Measurements from ENCODE around the gene HSPB9.

The HSPB9 gene

GRCh38 chr17:42120770-42121769 is 1.5 kb upstream of the HSPB9 start, which contains the start of gene KAT2A:
Gene KAT2A, minus strand, starts transcription at chr17:42121367. Its CDS starts 63 bp downstream, at chr17:42121304.
- DNase-seq (ENCODE audit: low read depth) = no peak
- no peak for TF ChIP-seq CTCF (conservative IDR thresholded peaks at IDR 0.05; ENCODE audit: low read depth, low read length)
- H3K4me3 ChIP-seq (ENCODE audit: low read length) = peak within 1 kb of the TSS; percentile 48

GRCh38 chr17:42124256-42124655 is 1.7 kb downstream of the HSPB9 start:
- H3K4me3 ChIP-seq (ENCODE audit: low read length) = no peak overlapping the region
- DNase-seq (ENCODE audit: low read depth) = no peak
- TF ChIP-seq CTCF (conservative IDR thresholded peaks at IDR 0.05; ENCODE audit: low read depth, low read length) = no peak

- no peak for TF ChIP-seq CTCF (conservative IDR thresholded peaks at IDR 0.05; ENCODE audit: low read depth, low read length)
- H3K4me3 ChIP-seq (ENCODE audit: low read length) = no peak overlapping the region
- no peak for DNase-seq (ENCODE audit: low read depth)
Observed at GRCh38 chr17:42125565-42125964, 3.0 kb downstream of the HSPB9 start.

GRCh38 chr17:42126836-42127235 is 4.2 kb downstream of the HSPB9 start:
- no peak for TF ChIP-seq CTCF (conservative IDR thresholded peaks at IDR 0.05; ENCODE audit: low read depth, low read length)
- no peak overlapping the region for H3K4me3 ChIP-seq (ENCODE audit: low read length)
- no peak for DNase-seq (ENCODE audit: low read depth)

GRCh38 chr17:42127414-42127813 is 4.8 kb downstream of the HSPB9 start:
- DNase-seq (ENCODE audit: low read depth) = no peak
- no peak for TF ChIP-seq CTCF (conservative IDR thresholded peaks at IDR 0.05; ENCODE audit: low read depth, low read length)
- no peak overlapping the region for H3K4me3 ChIP-seq (ENCODE audit: low read length)

GRCh38 chr17:42129109-42129837 is 6.7 kb downstream of the HSPB9 start:
- no peak overlapping the region for H3K4me3 ChIP-seq (ENCODE audit: low read length)
- no peak for TF ChIP-seq CTCF (conservative IDR thresholded peaks at IDR 0.05; ENCODE audit: low read depth, low read length)
- no peak for DNase-seq (ENCODE audit: low read depth)
